Astrocyte (in vitro differentiated cells and primary cell): ENCODE results near the gene TMOD3. TPM values are rescaled to one million over a fixed set of nuclear protein-coding genes. Genes with fewer than 3 reads are reported as not detected.

Experiments
- DNase-seq: peaks from one replicate; pipeline ENCODE4 v3.0.0-alpha.2; 2010; ENCODE audit warnings: low read depth
- FAIRE-seq: peaks from 2 replicates; lab custom pipeline; 2011; peaks lifted over from hg19 to GRCh38; lab: Jason Lieb, UNC
- H2AFZ ChIP-seq: 2 replicates; pipeline ENCODE4 v1.6.0; 2012; ENCODE audit warnings: low read depth, low read length, inconsistent platforms
- H3K27ac ChIP-seq: 2 replicates; pipeline ENCODE4 v1.5.1; 2011; ENCODE audit warnings: low read depth, low read length, inconsistent platforms
- H3K27me3 ChIP-seq: 2 replicates; pipeline ENCODE4 v1.6.0; 2011; ENCODE audit warnings: low read length, inconsistent platforms; ENCODE audit not compliant: insufficient read depth
- H3K36me3 ChIP-seq: 2 replicates; pipeline ENCODE4 v1.5.1; 2011; ENCODE audit warnings: low read length, inconsistent platforms; ENCODE audit not compliant: insufficient read depth
- H3K4me1 ChIP-seq: 2 replicates; pipeline ENCODE4 v1.5.1; 2011; ENCODE audit warnings: low read length, inconsistent platforms; ENCODE audit not compliant: insufficient read depth
- H3K4me2 ChIP-seq: 2 replicates; pipeline ENCODE4 v1.6.0; 2012; ENCODE audit warnings: low read length, inconsistent platforms
- H3K4me3 ChIP-seq: 2 replicates; pipeline ENCODE4 v1.5.1; 2011; ENCODE audit warnings: low read depth, mild to moderate bottlenecking, low read length, inconsistent platforms; ENCODE audit not compliant: insufficient read depth
- H3K79me2 ChIP-seq: 2 replicates; pipeline ENCODE4 v1.6.0; 2012; ENCODE audit warnings: mild to moderate bottlenecking, low read length, inconsistent platforms; ENCODE audit not compliant: insufficient read depth
- H3K9ac ChIP-seq: 2 replicates; pipeline ENCODE4 v1.6.0; 2012; ENCODE audit warnings: mild to moderate bottlenecking, low read length, inconsistent platforms
- H3K9me3 ChIP-seq: 2 replicates; pipeline ENCODE4 v1.5.1; 2012; ENCODE audit warnings: low read depth, mild to moderate bottlenecking, low read length, inconsistent platforms; ENCODE audit not compliant: insufficient read depth
- H4K20me1 ChIP-seq: 2 replicates; pipeline ENCODE4 v1.6.0; 2012; ENCODE audit warnings: low read length, inconsistent platforms; ENCODE audit not compliant: insufficient read depth
- H3K27ac Mint-ChIP-seq: one replicate; pipeline ENCODE4 v1.8.0; 2021; ENCODE audit warnings: mild to moderate bottlenecking, mixed read lengths; ENCODE audit not compliant: unreplicated experiment
- H3K27me3 Mint-ChIP-seq: one replicate; pipeline ENCODE4 v1.8.0; 2021; ENCODE audit warnings: low read depth, mixed read lengths; ENCODE audit not compliant: unreplicated experiment
- H3K36me3 Mint-ChIP-seq: one replicate; pipeline ENCODE4 v1.8.0; 2021; ENCODE audit warnings: low read depth, mixed read lengths; ENCODE audit not compliant: unreplicated experiment
- H3K4me1 Mint-ChIP-seq: one replicate; pipeline ENCODE4 v1.8.0; 2021; ENCODE audit warnings: low read depth, mixed read lengths; ENCODE audit not compliant: unreplicated experiment
- H3K4me3 Mint-ChIP-seq: one replicate; pipeline ENCODE4 v1.8.0; 2021; ENCODE audit warnings: mild to moderate bottlenecking, moderate library complexity, mixed read lengths; ENCODE audit not compliant: unreplicated experiment
- H3K9me3 Mint-ChIP-seq: one replicate; pipeline ENCODE4 v1.8.0; 2021; ENCODE audit warnings: mild to moderate bottlenecking, mixed read lengths; ENCODE audit not compliant: unreplicated experiment
- EZH2 ChIP-seq: IDR thresholded peaks from 2 replicates; pipeline ENCODE4 v1.6.1; 2012; ENCODE audit warnings: mild to moderate bottlenecking, low read length, inconsistent platforms; ENCODE audit not compliant: insufficient read depth
- total RNA-seq: library from RNA; stranded (reverse); gene quantifications from 2 replicates; pipeline ENCODE4 v1.2.1, GENCODE V29; 2021
- TF ChIP-seq, protein P1 (sequence below): IDR thresholded peaks from 2 replicates; pipeline ENCODE4 v1.5.1; 2011; ENCODE audit warnings: low read depth, mild to moderate bottlenecking, inconsistent platforms, low read length, moderate library complexity; ENCODE audit not compliant: insufficient read depth

The TMOD3 gene
- total RNA-seq, 1 donor from 2014 or later = 65.2 TPM

- Mint-ChIP-seq H3K36me3 (peaks cover 2% of the 10 kb centered on the region), H3K27ac (no peak overlapping the region), H3K27me3 (no peaks in the 10 kb centered on the region), H3K4me3 (no peak overlapping the region), H3K4me1 (peaks cover 4% of the 10 kb centered on the region), H3K9me3 (no peaks in the 10 kb centered on the region)
- Histone ChIP-seq H3K79me2 (no peaks in the 10 kb centered on the region), H3K36me3 (no peaks in the 10 kb centered on the region), H4K20me1 (no peaks in the 10 kb centered on the region), H3K4me3 (no peak overlapping the region), H3K9me3 (no peaks in the 10 kb centered on the region), H2AFZ (no peak overlapping the region), H3K4me1 (no peaks in the 10 kb centered on the region), H3K27me3 (no peaks in the 10 kb centered on the region), H3K9ac (no peak overlapping the region), H3K27ac (no peak overlapping the region), H3K4me2 (no peak overlapping the region)
- FAIRE-seq (no peak), DNase-seq (no peak)
- TF ChIP-seq, protein P1, sequence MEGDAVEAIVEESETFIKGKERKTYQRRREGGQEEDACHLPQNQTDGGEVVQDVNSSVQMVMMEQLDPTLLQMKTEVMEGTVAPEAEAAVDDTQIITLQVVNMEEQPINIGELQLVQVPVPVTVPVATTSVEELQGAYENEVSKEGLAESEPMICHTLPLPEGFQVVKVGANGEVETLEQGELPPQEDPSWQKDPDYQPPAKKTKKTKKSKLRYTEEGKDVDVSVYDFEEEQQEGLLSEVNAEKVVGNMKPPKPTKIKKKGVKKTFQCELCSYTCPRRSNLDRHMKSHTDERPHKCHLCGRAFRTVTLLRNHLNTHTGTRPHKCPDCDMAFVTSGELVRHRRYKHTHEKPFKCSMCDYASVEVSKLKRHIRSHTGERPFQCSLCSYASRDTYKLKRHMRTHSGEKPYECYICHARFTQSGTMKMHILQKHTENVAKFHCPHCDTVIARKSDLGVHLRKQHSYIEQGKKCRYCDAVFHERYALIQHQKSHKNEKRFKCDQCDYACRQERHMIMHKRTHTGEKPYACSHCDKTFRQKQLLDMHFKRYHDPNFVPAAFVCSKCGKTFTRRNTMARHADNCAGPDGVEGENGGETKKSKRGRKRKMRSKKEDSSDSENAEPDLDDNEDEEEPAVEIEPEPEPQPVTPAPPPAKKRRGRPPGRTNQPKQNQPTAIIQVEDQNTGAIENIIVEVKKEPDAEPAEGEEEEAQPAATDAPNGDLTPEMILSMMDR = no peak
- no peak for TF ChIP-seq EZH2
Observed at GRCh38 chr15:51798281-51798680, 31.2 kb upstream of the TMOD3 start.

DNA sequence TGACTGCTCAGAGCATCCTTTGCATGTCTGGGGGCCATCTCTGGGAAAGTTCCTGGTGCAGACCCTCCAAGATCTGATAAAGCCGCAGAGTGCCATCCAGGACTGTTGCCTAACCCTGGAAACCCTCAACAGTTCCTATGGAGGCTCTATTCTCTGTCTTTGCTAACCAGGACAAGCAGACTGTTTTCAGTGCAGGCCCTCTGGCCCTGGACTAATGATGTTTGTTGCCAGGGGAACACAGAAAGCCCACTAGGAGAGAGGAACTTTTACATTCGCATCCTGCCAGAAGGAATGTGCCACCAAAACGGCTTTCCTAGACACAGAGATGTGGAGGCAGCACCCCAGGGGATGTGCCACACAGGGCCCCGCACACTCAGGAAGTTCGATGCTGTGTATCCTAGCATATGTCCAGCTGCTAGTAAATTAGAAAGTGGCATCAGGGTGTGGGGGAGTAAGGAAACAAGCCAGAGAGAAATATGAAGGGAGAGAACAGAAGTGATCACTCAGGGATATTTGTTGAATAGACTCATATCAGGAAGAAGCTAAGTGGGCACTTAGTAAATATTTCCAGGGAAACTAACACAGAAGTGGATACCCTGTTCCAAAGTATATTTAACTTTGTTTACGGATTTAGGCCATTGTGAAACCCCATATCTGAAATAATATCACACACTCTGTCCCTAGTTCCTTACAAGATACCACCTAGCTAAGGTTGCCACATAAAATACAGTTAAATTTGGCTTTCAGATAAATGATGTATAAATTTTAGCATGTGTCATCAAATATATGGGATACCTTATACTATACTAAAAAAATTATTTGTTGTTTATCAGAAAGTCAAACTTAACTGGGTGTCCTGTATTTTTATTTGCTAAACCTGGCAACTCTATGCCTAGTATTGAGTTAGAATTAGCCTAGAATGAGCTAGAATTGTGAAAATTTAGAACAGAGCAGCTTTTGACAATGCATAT lies 29.9 kb upstream of the TMOD3 start:
- Histone ChIP-seq H3K4me2 (no peak overlapping the region), H3K36me3 (no peaks in the 10 kb centered on the region), H3K9me3 (no peaks in the 10 kb centered on the region), H3K4me3 (no peak overlapping the region), H3K79me2 (no peaks in the 10 kb centered on the region), H3K9ac (no peak overlapping the region), H3K27me3 (no peaks in the 10 kb centered on the region), H3K27ac (no peak overlapping the region), H2AFZ (no peak overlapping the region), H3K4me1 (no peaks in the 10 kb centered on the region), H4K20me1 (no peaks in the 10 kb centered on the region)
- TF ChIP-seq, protein P1 = no peak
- TF ChIP-seq EZH2 = no peak
- H3K4me1 Mint-ChIP-seq = peaks cover 4% of the 10 kb centered on the region
- FAIRE-seq = no peak
- no peak for DNase-seq
- no peaks in the 10 kb centered on the region for H3K27me3 Mint-ChIP-seq
- H3K9me3 Mint-ChIP-seq = no peaks in the 10 kb centered on the region
- H3K36me3 Mint-ChIP-seq = peaks cover 2% of the 10 kb centered on the region
- H3K27ac Mint-ChIP-seq = no peak overlapping the region
- no peak overlapping the region for H3K4me3 Mint-ChIP-seq

DNA sequence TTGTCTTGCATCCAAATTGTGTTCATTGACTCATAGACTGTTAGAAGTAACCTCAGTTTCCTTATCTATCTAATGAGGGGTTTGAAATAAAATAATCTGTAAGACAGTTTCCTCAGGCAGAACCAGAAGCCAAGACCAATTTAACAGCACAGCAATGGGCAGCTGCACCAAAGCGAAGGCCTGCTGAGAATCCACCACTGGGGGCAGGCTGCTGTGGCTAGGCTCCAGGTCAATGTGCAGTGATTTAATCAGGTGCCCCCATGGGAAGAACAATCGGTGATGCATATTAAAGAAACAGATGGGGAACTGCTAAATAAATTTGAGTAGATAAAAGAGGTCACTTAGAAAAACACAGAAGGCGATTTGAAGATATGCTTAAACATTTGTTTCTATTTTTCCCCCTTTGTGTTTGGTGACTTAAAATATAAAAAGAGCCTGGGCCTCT lies 28.0 kb upstream of the TMOD3 start:
- Mint-ChIP-seq H3K27ac (no peak overlapping the region), H3K9me3 (no peaks in the 10 kb centered on the region), H3K4me1 (peaks cover 4% of the 10 kb centered on the region), H3K36me3 (peaks cover 5% of the 10 kb centered on the region), H3K27me3 (no peaks in the 10 kb centered on the region), H3K4me3 (no peak overlapping the region)
- no peak overlapping the region for H3K4me2 ChIP-seq
- H4K20me1 ChIP-seq = no peaks in the 10 kb centered on the region
- DNase-seq (peak; percentile 48), FAIRE-seq (no peak)
- H2AFZ ChIP-seq = no peak overlapping the region
- no peaks in the 10 kb centered on the region for H3K27me3 ChIP-seq
- no peak overlapping the region for H3K27ac ChIP-seq
- TF ChIP-seq, protein P1 = peak; percentile 59
- no peak for TF ChIP-seq EZH2
- no peaks in the 10 kb centered on the region for H3K36me3 ChIP-seq
- H3K4me1 ChIP-seq = no peaks in the 10 kb centered on the region
- no peak overlapping the region for H3K9ac ChIP-seq
- no peaks in the 10 kb centered on the region for H3K9me3 ChIP-seq
- H3K79me2 ChIP-seq = no peaks in the 10 kb centered on the region
- H3K4me3 ChIP-seq = no peak overlapping the region
